WTC11 (cell line): ENCODE data around the gene TCEANC2. TPM values are rescaled to one million over a fixed set of nuclear protein-coding genes. Genes with fewer than 3 reads are reported as not detected.

Experiments used
- ATAC-seq: fragments of 200-7000 bp; cut with Tn5 transposase; 2 replicates; pipeline ENCODE4 v1.10.0; 2021; ENCODE audit warnings: mild to moderate bottlenecking, moderate library complexity
- CTCF ChIA-PET: fragments of 300-600 bp; sonication (Branson Sonifier 250); formaldehyde crosslinking; loops from one replicate; lab custom pipeline; 2021; ENCODE audit warnings: antibody characterized with exemption; lab: Charles Lee
- POLR2A ChIA-PET: fragments of 350-600 bp; sonication (Branson Sonifier 250); formaldehyde crosslinking; loops from one replicate; lab custom pipeline; 2021; ENCODE audit warnings: antibody characterized with exemption; lab: Charles Lee
- DNase-seq: peaks from one replicate; pipeline ENCODE4 v3.0.0; 2021; ENCODE audit warnings: low spot score
- H3K27ac Mint-ChIP-seq: 2 replicates; pipeline ENCODE4 v1.8.0; 2021; ENCODE audit warnings: mixed read lengths
- H3K27me3 Mint-ChIP-seq: 2 replicates; pipeline ENCODE4 v1.8.0; 2021; ENCODE audit warnings: low read depth, mild to moderate bottlenecking, moderate library complexity, mixed read lengths
- H3K36me3 Mint-ChIP-seq: 2 replicates; pipeline ENCODE4 v1.8.0; 2021; ENCODE audit warnings: mixed read lengths
- H3K4me1 Mint-ChIP-seq: 2 replicates; pipeline ENCODE4 v1.8.0; 2022; ENCODE audit warnings: mixed read lengths
- H3K4me3 Mint-ChIP-seq: 2 replicates; pipeline ENCODE4 v1.8.0; 2021; ENCODE audit warnings: mild to moderate bottlenecking, moderate library complexity, mixed read lengths
- H3K9me3 Mint-ChIP-seq: 2 replicates; pipeline ENCODE4 v1.8.0; 2021; ENCODE audit warnings: mixed read lengths
- ATF1 ChIP-seq: sonication (generic); formaldehyde crosslinking; IDR thresholded peaks from 2 replicates; pipeline ENCODE4 v1.8.1; 2023; ENCODE audit warnings: mild to moderate bottlenecking, moderate library complexity, missing genetic modification reagents
- ATF3 ChIP-seq: sonication (generic); formaldehyde crosslinking; conservative IDR thresholded peaks from 2 replicates; pipeline ENCODE4 v1.8.1; 2022; ENCODE audit warnings: mild to moderate bottlenecking, missing genetic modification reagents
- ATF6 ChIP-seq: sonication (generic); formaldehyde crosslinking; IDR thresholded peaks from 2 replicates; pipeline ENCODE4 v1.8.1; 2023; ENCODE audit warnings: mild to moderate bottlenecking, missing genetic modification reagents
- CBFB ChIP-seq: sonication (generic); formaldehyde crosslinking; IDR thresholded peaks from 2 replicates; pipeline ENCODE4 v1.8.1; 2022; ENCODE audit warnings: mild to moderate bottlenecking, low read depth, missing genetic modification reagents
- IRF2 ChIP-seq: sonication (generic); formaldehyde crosslinking; IDR thresholded peaks from 2 replicates; pipeline ENCODE4 v1.8.0; 2022; ENCODE audit warnings: low read depth, missing genetic modification reagents, borderline replicate concordance
- SP1 ChIP-seq: sonication (generic); formaldehyde crosslinking; conservative IDR thresholded peaks from 2 replicates; pipeline ENCODE4 v1.8.1; 2022; ENCODE audit warnings: missing genetic modification reagents
- TCF7 ChIP-seq: sonication (generic); formaldehyde crosslinking; IDR thresholded peaks from 2 replicates; pipeline ENCODE4 v1.8.0; 2022; ENCODE audit warnings: mild to moderate bottlenecking, low read depth, missing genetic modification reagents, moderate library complexity
- TEAD1 ChIP-seq: sonication (generic); formaldehyde crosslinking; IDR thresholded peaks from 2 replicates; pipeline ENCODE4 v1.8.0; 2022; ENCODE audit warnings: mild to moderate bottlenecking, missing genetic modification reagents
- USF2 ChIP-seq: sonication (generic); formaldehyde crosslinking; IDR thresholded peaks from 2 replicates; pipeline ENCODE4 v1.8.1; 2023; ENCODE audit warnings: mild to moderate bottlenecking, missing genetic modification reagents, moderate library complexity
- ZBTB43 ChIP-seq: sonication (generic); formaldehyde crosslinking; IDR thresholded peaks from 2 replicates; pipeline ENCODE4 v1.8.1; 2023; ENCODE audit warnings: mild to moderate bottlenecking, missing genetic modification reagents
- ZNF232 ChIP-seq: sonication (generic); formaldehyde crosslinking; IDR thresholded peaks from 2 replicates; pipeline ENCODE4 v1.8.0; 2022; ENCODE audit warnings: mild to moderate bottlenecking, missing genetic modification reagents
- ZNF263 ChIP-seq: sonication (generic); formaldehyde crosslinking; IDR thresholded peaks from 2 replicates; pipeline ENCODE4 v1.8.1; 2022; ENCODE audit warnings: low read depth, mild to moderate bottlenecking, moderate library complexity, missing genetic modification reagents
- ZNF396 ChIP-seq: fragments of 250-450 bp; sonication (Bioruptor Pico); IDR thresholded peaks from 2 replicates; pipeline ENCODE4 v1.8.0; 2021; ENCODE audit warnings: mild to moderate bottlenecking, moderate library complexity, borderline replicate concordance
- ZNF425 ChIP-seq: fragments of 250-450 bp; sonication (Bioruptor Pico); conservative IDR thresholded peaks from 2 replicates; pipeline ENCODE4 v1.9.0; 2021; ENCODE audit warnings: mild to moderate bottlenecking
- ZNF512 ChIP-seq: sonication (generic); formaldehyde crosslinking; IDR thresholded peaks from 2 replicates; pipeline ENCODE4 v1.8.1; 2022; ENCODE audit warnings: missing genetic modification reagents, borderline replicate concordance
- ZNF532 ChIP-seq: fragments of 250-450 bp; sonication (Bioruptor Pico); IDR thresholded peaks from 2 replicates; pipeline ENCODE4 v1.9.0; 2021; ENCODE audit warnings: mild to moderate bottlenecking, borderline replicate concordance
- ZSCAN18 ChIP-seq: fragments of 250-450 bp; sonication (Bioruptor Pico); IDR thresholded peaks from 2 replicates; pipeline ENCODE4 v2.1.2; 2022; ENCODE audit warnings: mild to moderate bottlenecking, moderate library complexity
- total RNA-seq: library from RNA; stranded (reverse); gene quantifications from 3 replicates; pipeline ENCODE4 v1.2.3, GENCODE V29; 2021

TCEANC2 gene
- total RNA-seq, 1 experiment from 2014 or later, result 6.3 TPM

- TF ChIP-seq TCF7 (CRISPR knock-in tag), result no peak
- no peak for TF ChIP-seq TEAD1 (CRISPR knock-in tag)
- TF ChIP-seq ZNF425, result no peak
- TF ChIP-seq ZNF263 (CRISPR knock-in tag), result no peak
- TF ChIP-seq ZNF396 (CRISPR knock-in tag), result no peak
- TF ChIP-seq ZNF532 (CRISPR knock-in tag), result no peak
These were observed 86.3 kb downstream of the TCEANC2 start (continued) for GRCh38 chr1:54139711-54140110.

GRCh38 chr1:54142146-54142900 lies 88.9 kb downstream of the TCEANC2 start:
- no peak overlapping the region for H3K4me3 Mint-ChIP-seq
- ATAC-seq, result no peak
- ChIA-PET CTCF (interaction anchor here (0.7 to 1.6 kb wide), 2 partner anchors 21 to 60 kb away, joined by 3 to 4 read pairs; no protein-coding TSS in a partner anchor), POLR2A (no interaction called here)
- no peaks in the 10 kb centered on the region for H3K9me3 Mint-ChIP-seq
- H3K27me3 Mint-ChIP-seq, result no peaks in the 10 kb centered on the region
- no peak overlapping the region for H3K27ac Mint-ChIP-seq
- H3K36me3 Mint-ChIP-seq, result no peaks in the 10 kb centered on the region
- peaks cover 2% of the 10 kb centered on the region for H3K4me1 Mint-ChIP-seq
- no peak for DNase-seq
- TF ChIP-seq ZSCAN18 (CRISPR knock-in tag), result no peak
- no peak for TF ChIP-seq ATF1 (CRISPR knock-in tag)
- TF ChIP-seq ATF3 (CRISPR knock-in tag), result no peak
- no peak for TF ChIP-seq ZNF425
- no peak for TF ChIP-seq ZBTB43
- TF ChIP-seq SP1 (CRISPR knock-in tag), result no peak
- TF ChIP-seq ATF6 (CRISPR knock-in tag), result no peak
- no peak for TF ChIP-seq IRF2
- no peak for TF ChIP-seq ZNF512 (CRISPR knock-in tag)
- no peak for TF ChIP-seq CBFB (CRISPR knock-in tag)
- TF ChIP-seq ZNF232, result no peak
- no peak for TF ChIP-seq TCF7 (CRISPR knock-in tag)
- no peak for TF ChIP-seq USF2
